Activated naive CD8-positive, alpha-beta T cell treated with anti-CD3 and anti-CD28 coated beads for 36 hours (primary cell): Measurements from ENCODE around the gene GPC5. TPM values are rescaled to one million over a fixed set of nuclear protein-coding genes. Genes with fewer than 3 reads are reported as not detected.
A peak's percentile ranks its signal among the peaks of the same experiment; 100 is the strongest.

Source experiments
- DNase-seq: peaks from one replicate; pipeline ENCODE4 v3.0.0; 2021
- H3K27ac Mint-ChIP-seq: one replicate; pipeline ENCODE4 v1.8.0; 2022; ENCODE audit warnings: mild to moderate bottlenecking, moderate library complexity, mixed read lengths
- H3K27me3 Mint-ChIP-seq: one replicate; pipeline ENCODE4 v1.8.0; 2022; ENCODE audit warnings: mild to moderate bottlenecking, mixed read lengths
- H3K36me3 Mint-ChIP-seq: one replicate; pipeline ENCODE4 v1.8.0; 2021; ENCODE audit warnings: mild to moderate bottlenecking, mixed read lengths
- H3K4me1 Mint-ChIP-seq: one replicate; pipeline ENCODE4 v1.8.0; 2021; ENCODE audit warnings: mixed read lengths
- H3K4me3 Mint-ChIP-seq: one replicate; pipeline ENCODE4 v1.8.0; 2022; ENCODE audit warnings: mild to moderate bottlenecking, moderate library complexity, mixed read lengths
- H3K9me3 Mint-ChIP-seq: one replicate; pipeline ENCODE4 v1.8.0; 2022; ENCODE audit warnings: mixed read lengths
- total RNA-seq, 2 experiments: library from RNA; stranded (reverse); gene quantifications; one replicate each; pipeline ENCODE4 v1.2.3, GENCODE V29; 2021

Gene GPC5
- total RNA-seq, 2 experiments from 2014 or later: 0.23 TPM; not detected in 1

GRCh38 chr13:92805766-92806165 lies 1407.3 kb downstream of the GPC5 start:
- Mint-ChIP-seq H3K4me3 (peak overlapping the region; percentile 52), H3K27ac (no peak overlapping the region), H3K9me3 (peaks cover 2% of the 10 kb centered on the region), H3K4me1 (peaks cover 3% of the 10 kb centered on the region), H3K27me3 (no peaks in the 10 kb centered on the region), H3K36me3 (no peaks in the 10 kb centered on the region)
- DNase-seq: no peak

GRCh38 chr13:92806215-92806614 lies 1407.8 kb downstream of the GPC5 start:
- peak overlapping the region; percentile 52 for H3K4me3 Mint-ChIP-seq
- H3K36me3 Mint-ChIP-seq: no peaks in the 10 kb centered on the region
- peaks cover 3% of the 10 kb centered on the region for H3K4me1 Mint-ChIP-seq
- H3K27ac Mint-ChIP-seq: no peak overlapping the region
- DNase-seq: no peak
- peaks cover 2% of the 10 kb centered on the region for H3K9me3 Mint-ChIP-seq
- no peaks in the 10 kb centered on the region for H3K27me3 Mint-ChIP-seq

- H3K36me3 Mint-ChIP-seq: no peaks in the 10 kb centered on the region
- H3K9me3 Mint-ChIP-seq: peaks cover 2% of the 10 kb centered on the region
- peaks cover 3% of the 10 kb centered on the region for H3K4me1 Mint-ChIP-seq
- no peaks in the 10 kb centered on the region for H3K27me3 Mint-ChIP-seq
- DNase-seq: no peak
- H3K27ac Mint-ChIP-seq: no peak overlapping the region
- no peak overlapping the region for H3K4me3 Mint-ChIP-seq
Measured at GRCh38 chr13:92807353-92807752, 1408.9 kb downstream of the GPC5 start.

DNA sequence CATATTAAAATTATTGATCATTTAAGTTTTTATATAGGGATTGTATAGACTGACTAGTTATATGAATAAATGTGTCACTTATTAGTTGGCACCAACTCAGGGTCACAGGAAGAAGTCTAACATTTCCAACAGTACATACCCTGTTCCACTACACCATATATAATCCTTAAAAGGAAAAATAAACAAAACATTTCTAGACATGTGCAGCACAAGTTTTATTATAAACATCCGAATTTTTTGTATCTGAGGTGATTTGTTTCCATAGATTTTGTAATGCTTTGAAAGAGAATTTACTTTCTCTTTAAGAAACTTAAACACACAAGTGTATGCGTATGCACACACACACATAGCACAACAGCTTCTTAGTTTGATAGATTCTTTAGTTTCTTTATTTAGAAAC lies 1409.5 kb downstream of the GPC5 start:
- H3K36me3 Mint-ChIP-seq: no peaks in the 10 kb centered on the region
- H3K27ac Mint-ChIP-seq: no peak overlapping the region
- H3K4me1 Mint-ChIP-seq: peaks cover 3% of the 10 kb centered on the region
- peaks cover 2% of the 10 kb centered on the region for H3K9me3 Mint-ChIP-seq
- H3K4me3 Mint-ChIP-seq: no peak overlapping the region
- no peak for DNase-seq
- no peaks in the 10 kb centered on the region for H3K27me3 Mint-ChIP-seq

GRCh38 chr13:92821324-92821723 lies 1422.9 kb downstream of the GPC5 start:
- Mint-ChIP-seq H3K4me3 (no peak overlapping the region), H3K36me3 (no peaks in the 10 kb centered on the region), H3K27me3 (no peaks in the 10 kb centered on the region)

GRCh38 chr13:92823059-92823458 lies 1424.6 kb downstream of the GPC5 start:
- no peak overlapping the region for H3K4me3 Mint-ChIP-seq
- no peaks in the 10 kb centered on the region for H3K36me3 Mint-ChIP-seq
- peaks cover 3% of the 10 kb centered on the region for H3K9me3 Mint-ChIP-seq
- DNase-seq: no peak
- H3K4me1 Mint-ChIP-seq: no peaks in the 10 kb centered on the region
- H3K27ac Mint-ChIP-seq: no peak overlapping the region
- H3K27me3 Mint-ChIP-seq: no peaks in the 10 kb centered on the region

More at GRCh38 chr13:92821324-92821723, 1422.9 kb downstream of the GPC5 start:
- peaks cover 3% of the 10 kb centered on the region for H3K9me3 Mint-ChIP-seq
- no peak overlapping the region for H3K27ac Mint-ChIP-seq
- DNase-seq: no peak
- no peaks in the 10 kb centered on the region for H3K4me1 Mint-ChIP-seq

DNA sequence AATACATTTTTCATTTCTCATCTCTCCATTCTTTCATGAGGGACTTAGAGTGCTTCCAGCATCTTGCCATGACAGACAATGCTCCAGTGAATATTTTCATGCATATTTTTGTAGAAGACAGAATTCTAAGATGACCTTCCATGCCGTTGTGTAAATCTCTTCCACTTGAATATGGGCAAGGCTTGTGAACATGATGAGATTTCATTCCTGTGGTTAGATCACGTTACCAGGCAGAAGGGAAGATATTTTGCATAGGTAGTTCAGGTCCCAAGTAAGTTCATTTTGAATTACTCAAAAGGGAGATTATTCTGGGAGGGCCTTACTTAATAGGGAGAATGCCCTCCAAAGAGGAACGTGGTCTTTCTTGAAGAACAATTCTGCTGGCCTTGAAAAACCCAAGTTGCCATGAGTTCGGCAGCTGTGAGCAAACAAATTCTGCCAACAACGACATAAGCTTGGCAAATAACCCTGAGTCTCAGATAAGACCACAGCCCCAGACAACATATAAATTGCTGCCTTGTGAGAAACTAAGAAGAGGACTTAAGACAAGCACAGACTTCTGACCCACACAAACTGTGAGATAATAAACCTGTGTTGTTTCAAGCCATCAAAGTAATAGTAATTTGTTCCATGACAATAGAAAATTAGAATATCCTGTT lies 1427.6 kb downstream of the GPC5 start:
- H3K27me3 Mint-ChIP-seq: no peaks in the 10 kb centered on the region
- DNase-seq: no peak
- no peak overlapping the region for H3K4me3 Mint-ChIP-seq
- no peaks in the 10 kb centered on the region for H3K36me3 Mint-ChIP-seq
- H3K4me1 Mint-ChIP-seq: no peaks in the 10 kb centered on the region
- no peak overlapping the region for H3K27ac Mint-ChIP-seq
- no peaks in the 10 kb centered on the region for H3K9me3 Mint-ChIP-seq

GRCh38 chr13:92827503-92827902 lies 1429.1 kb downstream of the GPC5 start:
- H3K27ac Mint-ChIP-seq: no peak overlapping the region
- no peaks in the 10 kb centered on the region for H3K27me3 Mint-ChIP-seq

DNA sequence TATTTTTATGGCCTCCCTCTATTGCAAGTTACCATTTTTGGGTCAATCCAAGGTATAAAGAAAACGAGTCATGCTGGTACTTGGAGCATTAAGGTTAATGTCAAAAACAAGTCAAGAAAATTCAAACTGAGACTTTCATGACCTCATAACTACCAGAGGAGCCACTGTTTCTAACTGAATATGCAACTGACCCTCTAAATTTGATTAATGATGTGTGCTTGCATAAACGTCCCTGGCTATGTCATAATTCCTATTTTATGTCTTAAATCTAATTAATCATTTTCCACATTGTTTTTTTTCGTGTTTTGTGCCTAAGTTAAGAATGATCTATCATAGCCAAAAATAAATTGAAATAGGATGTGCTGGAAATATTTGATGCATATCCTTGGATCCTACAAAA lies 1431.5 kb downstream of the GPC5 start:
- no peak for DNase-seq
- H3K9me3 Mint-ChIP-seq: no peaks in the 10 kb centered on the region
- H3K4me3 Mint-ChIP-seq: no peak overlapping the region
- H3K36me3 Mint-ChIP-seq: no peaks in the 10 kb centered on the region
- H3K27me3 Mint-ChIP-seq: no peaks in the 10 kb centered on the region
- H3K27ac Mint-ChIP-seq: no peak overlapping the region
- H3K4me1 Mint-ChIP-seq: no peaks in the 10 kb centered on the region

More at GRCh38 chr13:92827503-92827902, 1429.1 kb downstream of the GPC5 start:
- Mint-ChIP-seq H3K4me3 (no peak overlapping the region), H3K36me3 (no peaks in the 10 kb centered on the region), H3K9me3 (no peaks in the 10 kb centered on the region), H3K4me1 (no peaks in the 10 kb centered on the region)
- DNase-seq: no peak

DNA sequence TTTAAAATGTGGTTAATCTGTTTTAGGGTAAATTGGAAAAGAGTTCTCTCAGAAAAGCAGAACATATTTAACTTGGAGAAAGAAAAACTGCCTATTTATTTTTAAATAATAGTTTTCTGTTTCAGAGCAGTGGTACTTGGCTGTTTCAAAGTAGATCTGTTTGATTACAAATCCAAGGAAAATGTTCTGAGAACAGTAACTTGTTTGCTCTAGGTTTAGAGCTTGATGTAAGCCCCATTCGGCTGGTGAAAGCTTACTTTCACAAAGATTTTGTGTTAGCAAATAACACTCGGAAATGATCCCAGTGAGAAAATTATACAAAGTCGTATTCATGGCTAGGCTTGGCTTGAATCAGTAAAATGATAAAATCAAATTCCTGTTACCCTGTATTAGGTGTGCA lies 1432.4 kb downstream of the GPC5 start:
- Mint-ChIP-seq H3K36me3 (no peaks in the 10 kb centered on the region), H3K27ac (no peak overlapping the region), H3K4me1 (no peaks in the 10 kb centered on the region), H3K27me3 (no peaks in the 10 kb centered on the region), H3K9me3 (no peaks in the 10 kb centered on the region), H3K4me3 (no peak overlapping the region)
- DNase-seq: no peak

- no peaks in the 10 kb centered on the region for H3K4me1 Mint-ChIP-seq
- no peaks in the 10 kb centered on the region for H3K36me3 Mint-ChIP-seq
- no peak for DNase-seq
- H3K27ac Mint-ChIP-seq: no peak overlapping the region
- H3K9me3 Mint-ChIP-seq: no peaks in the 10 kb centered on the region
- no peak overlapping the region for H3K4me3 Mint-ChIP-seq
- no peaks in the 10 kb centered on the region for H3K27me3 Mint-ChIP-seq
Measured at GRCh38 chr13:92833071-92833470, 1434.7 kb downstream of the GPC5 start.

DNA sequence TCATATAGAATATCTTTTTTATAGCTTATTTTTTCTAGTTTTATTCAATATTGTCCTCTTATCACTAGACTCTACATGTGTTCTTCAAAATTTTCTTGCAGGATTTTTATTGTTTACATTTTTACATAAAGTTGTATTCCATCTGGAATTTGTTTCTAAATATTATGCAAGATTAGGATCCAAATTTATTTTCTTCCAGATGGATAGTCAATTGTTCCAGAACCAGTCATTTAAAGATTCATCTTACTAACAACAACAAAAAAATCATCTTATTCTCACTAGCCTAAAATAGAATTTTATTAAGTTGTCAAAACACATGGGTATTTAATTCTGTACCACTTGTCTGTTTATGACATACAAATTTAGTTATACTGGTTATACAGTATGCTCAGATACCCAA lies 1437.8 kb downstream of the GPC5 start:
- Mint-ChIP-seq H3K9me3 (peaks cover 2% of the 10 kb centered on the region), H3K36me3 (no peaks in the 10 kb centered on the region), H3K27ac (no peak overlapping the region), H3K27me3 (no peaks in the 10 kb centered on the region), H3K4me3 (no peak overlapping the region), H3K4me1 (no peaks in the 10 kb centered on the region)
- no peak for DNase-seq

GRCh38 chr13:92838786-92839185 lies 1440.4 kb downstream of the GPC5 start:
- Mint-ChIP-seq H3K4me3 (no peak overlapping the region), H3K27me3 (no peaks in the 10 kb centered on the region), H3K4me1 (no peaks in the 10 kb centered on the region), H3K9me3 (peaks cover 2% of the 10 kb centered on the region), H3K36me3 (no peaks in the 10 kb centered on the region), H3K27ac (no peak overlapping the region)
- DNase-seq: no peak

GRCh38 chr13:92842145-92842544 lies 1443.7 kb downstream of the GPC5 start:
- Mint-ChIP-seq H3K27me3 (no peaks in the 10 kb centered on the region), H3K4me1 (no peaks in the 10 kb centered on the region), H3K4me3 (no peak overlapping the region), H3K27ac (no peak overlapping the region), H3K9me3 (peaks cover 4% of the 10 kb centered on the region), H3K36me3 (no peaks in the 10 kb centered on the region)
- no peak for DNase-seq

DNA sequence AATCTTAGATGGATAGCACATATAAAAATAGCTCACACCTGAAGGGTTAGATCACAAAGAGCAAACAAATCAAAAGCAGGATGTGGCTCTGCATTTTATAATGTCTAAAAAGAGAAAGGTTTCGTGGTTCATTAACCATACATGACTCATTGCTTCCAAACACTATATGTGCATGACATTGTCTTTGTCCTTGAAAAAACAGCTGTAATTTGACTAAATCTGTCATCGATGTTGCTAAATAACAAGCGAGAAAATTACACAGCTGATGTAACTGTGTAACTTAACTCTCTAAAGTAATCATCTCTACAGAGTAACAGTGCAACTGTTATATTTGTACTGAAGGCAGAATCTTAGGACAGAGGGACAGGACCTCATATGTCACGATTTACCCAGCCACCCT lies 1445.1 kb downstream of the GPC5 start:
- Mint-ChIP-seq H3K27ac (no peak overlapping the region), H3K9me3 (peaks cover 4% of the 10 kb centered on the region), H3K4me3 (no peak overlapping the region), H3K36me3 (no peaks in the 10 kb centered on the region), H3K4me1 (no peaks in the 10 kb centered on the region), H3K27me3 (no peaks in the 10 kb centered on the region)
- DNase-seq: no peak

DNA sequence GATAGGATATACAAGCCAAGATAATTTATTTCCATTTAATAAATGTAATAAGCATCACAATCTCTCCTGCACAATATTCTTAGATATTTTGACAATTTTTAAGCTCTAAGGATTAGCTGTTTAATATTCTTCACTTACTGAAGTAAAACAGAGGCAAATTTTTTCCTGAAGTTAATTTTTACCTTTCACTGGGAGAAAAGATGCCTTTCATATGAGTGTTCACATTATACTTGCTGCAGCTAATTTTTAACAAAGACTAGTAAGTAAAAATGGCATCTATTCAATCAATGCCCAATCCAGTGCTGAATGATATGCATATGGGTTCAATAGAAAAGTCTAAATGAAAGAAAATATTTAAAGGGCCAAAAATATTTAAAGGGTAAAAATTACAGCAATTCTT lies 1451.0 kb downstream of the GPC5 start:
- H3K9me3 Mint-ChIP-seq: peaks cover 2% of the 10 kb centered on the region
- no peak for DNase-seq
- H3K36me3 Mint-ChIP-seq: no peaks in the 10 kb centered on the region
- H3K27ac Mint-ChIP-seq: no peak overlapping the region
- H3K4me1 Mint-ChIP-seq: no peaks in the 10 kb centered on the region
- H3K4me3 Mint-ChIP-seq: no peak overlapping the region
- H3K27me3 Mint-ChIP-seq: no peaks in the 10 kb centered on the region
